ENCODE data around the gene CDC42BPB.

The CDC42BPB gene

GRCh38 chr14:102923925-102924486 lies 133.3 kb downstream of the CDC42BPB start:
- DNase-seq = no peak

- DNase-seq = no peak
Measured at GRCh38 chr14:102923201-102923924, 134.0 kb downstream of the CDC42BPB start.

GRCh38 chr14:102922490-102923200 lies 134.7 kb downstream of the CDC42BPB start, which contains the start of gene AMN:
AMN (plus strand) TSS chr14:102922663; CDS start chr14:102922689, 26 bp downstream.
- no peak for DNase-seq

GRCh38 chr14:102920998-102921304 lies 136.4 kb downstream of the CDC42BPB start:
- no peak for DNase-seq

- no peak for DNase-seq
Measured at GRCh38 chr14:102920273-102920997, 136.9 kb downstream of the CDC42BPB start.

GRCh38 chr14:102918438-102918837 lies 138.9 kb downstream of the CDC42BPB start:
- no peak for DNase-seq

- no peak for DNase-seq
Measured at GRCh38 chr14:102917469-102918211, 139.7 kb downstream of the CDC42BPB start.

- DNase-seq = no peak
Measured at GRCh38 chr14:102917056-102917385, 140.3 kb downstream of the CDC42BPB start.

- no peak for DNase-seq
Measured at GRCh38 chr14:102916347-102917055, 140.8 kb downstream of the CDC42BPB start.

- no peak for DNase-seq
Measured at GRCh38 chr14:102915292-102916110, 141.8 kb downstream of the CDC42BPB start.

- DNase-seq = no peak
Measured at GRCh38 chr14:102914474-102915291, 142.7 kb downstream of the CDC42BPB start.

- no peak for DNase-seq
Measured at GRCh38 chr14:102913341-102914211, 143.8 kb downstream of the CDC42BPB start.

GRCh38 chr14:102911991-102912761 lies 145.2 kb downstream of the CDC42BPB start:
- no peak for DNase-seq

GRCh38 chr14:102911541-102911951 lies 145.8 kb downstream of the CDC42BPB start:
- no peak for DNase-seq

GRCh38 chr14:102910442-102910841 lies 146.9 kb downstream of the CDC42BPB start:
- DNase-seq = no peak

GRCh38 chr14:102909911-102910310 lies 147.4 kb downstream of the CDC42BPB start:
- DNase-seq = no peak

- DNase-seq = no peak
Measured at GRCh38 chr14:102909462-102909861, 147.9 kb downstream of the CDC42BPB start.

- DNase-seq = no peak
Measured at GRCh38 chr14:102908766-102909455, 148.4 kb downstream of the CDC42BPB start.

All from activated gamma-delta T cell (primary cell).